Measurements from ENCODE around the gene CFAP58.

The CFAP58 gene

GRCh38 chr10:104336821-104337467 lies 16.7 kb upstream of the CFAP58 start:
- DNase-seq: no peak

- DNase-seq: no peak
Observed at GRCh38 chr10:104337521-104337984, 16.1 kb upstream of the CFAP58 start.

- no peak for DNase-seq
Observed at GRCh38 chr10:104337985-104338735, 15.5 kb upstream of the CFAP58 start, which contains the start of gene ITPRIP. Gene ITPRIP, minus strand, starts transcription at chr10:104338465. Its CDS starts 22,414 bp downstream, at chr10:104316051.

GRCh38 chr10:104339469-104340110 lies 14.0 kb upstream of the CFAP58 start:
- DNase-seq: no peak

GRCh38 chr10:104340111-104340526 lies 13.5 kb upstream of the CFAP58 start:
- DNase-seq: no peak

GRCh38 chr10:104340641-104341040 lies 13.0 kb upstream of the CFAP58 start:
- DNase-seq: no peak

GRCh38 chr10:104342941-104343411 lies 10.7 kb upstream of the CFAP58 start:
- no peak for DNase-seq

GRCh38 chr10:104344219-104344618 lies 9.4 kb upstream of the CFAP58 start:
- DNase-seq: no peak

GRCh38 chr10:104345515-104345914 lies 8.1 kb upstream of the CFAP58 start:
- no peak for DNase-seq

GRCh38 chr10:104345941-104346340 lies 7.7 kb upstream of the CFAP58 start:
- DNase-seq: no peak

- DNase-seq: no peak
Observed at GRCh38 chr10:104347295-104348045, 6.2 kb upstream of the CFAP58 start.

GRCh38 chr10:104348601-104349000 lies 5.0 kb upstream of the CFAP58 start:
- DNase-seq: no peak

- DNase-seq: no peak
Observed at GRCh38 chr10:104349623-104350126, 4.0 kb upstream of the CFAP58 start.

GRCh38 chr10:104350127-104350635 lies 3.5 kb upstream of the CFAP58 start:
- DNase-seq: peak; percentile 63

GRCh38 chr10:104351061-104351702 lies 2.5 kb upstream of the CFAP58 start:
- DNase-seq: no peak

GRCh38 chr10:104351919-104352318 lies 1.7 kb upstream of the CFAP58 start:
- no peak for DNase-seq

GRCh38 chr10:104359811-104360210 lies 6.2 kb downstream of the CFAP58 start:
- DNase-seq: no peak

- DNase-seq: no peak
Observed at GRCh38 chr10:104367904-104368303, 14.3 kb downstream of the CFAP58 start.

GRCh38 chr10:104368381-104368780 lies 14.7 kb downstream of the CFAP58 start:
- no peak for DNase-seq

GRCh38 chr10:104371753-104372152 lies 18.1 kb downstream of the CFAP58 start:
- DNase-seq: no peak

- DNase-seq: no peak
Observed at GRCh38 chr10:104374591-104374990, 21.0 kb downstream of the CFAP58 start.

- no peak for DNase-seq
Observed at GRCh38 chr10:104376784-104377300, 23.2 kb downstream of the CFAP58 start.

All from NCI-H1436 treated with DMSO at 0.1 percent for 48 hours (cell line).